Panc1 (cell line): ENCODE data around the gene DSCAM. TPM values are rescaled to one million over a fixed set of nuclear protein-coding genes. Genes with fewer than 3 reads are reported as not detected.

Experiments used
- ATAC-seq: fragments of 200-7000 bp; cut with Tn5 transposase; 2 replicates; pipeline ENCODE4 v1.9.1; 2020; ENCODE audit warnings: mild to moderate bottlenecking, moderate library complexity
- BruUV-seq: library from RNA; stranded (reverse); fragments of 400-500 nt; replicated peaks from 2 replicates; lab custom pipeline; 2021; lab: Mats Ljungman, UMichigan
- CTCF ChIA-PET: fragments of 300-600 bp; sonication (Branson Sonifier 250); formaldehyde crosslinking; loops from one replicate; lab custom pipeline; 2022; ENCODE audit warnings: antibody characterized with exemption; lab: Charles Lee
- POLR2A ChIA-PET: fragments of 300-600 bp; sonication (Branson Sonifier 250); formaldehyde crosslinking; loops from one replicate; lab custom pipeline; 2022; ENCODE audit warnings: antibody characterized with exemption; lab: Charles Lee
- DNase-seq: peaks from one replicate; pipeline ENCODE4 v3.0.0-alpha.2; 2010; ENCODE audit warnings: low read depth, low spot score
- H3K27ac ChIP-seq: 2 replicates; pipeline ENCODE4 v1.5.1; 2011; ENCODE audit warnings: mild to moderate bottlenecking, low read length, inconsistent platforms
- H3K27me3 ChIP-seq: fragments of 200-500 bp; sonication (Bioruptor generic); 2 replicates; pipeline ENCODE4 v1.6.0; 2014; ENCODE audit warnings: low read length, inconsistent platforms; ENCODE audit not compliant: control insufficient read depth, insufficient read depth
- H3K36me3 ChIP-seq: fragments of 200-500 bp; sonication (Bioruptor generic); 2 replicates; pipeline ENCODE4 v1.5.1; 2014; ENCODE audit warnings: inconsistent platforms, mild to moderate bottlenecking, low read length, moderate library complexity; ENCODE audit not compliant: control insufficient read depth, insufficient read depth
- H3K4me1 ChIP-seq: 2 replicates; pipeline ENCODE4 v1.5.1; 2011; ENCODE audit warnings: inconsistent platforms, mild to moderate bottlenecking, low read length, moderate library complexity; ENCODE audit not compliant: control insufficient read depth, insufficient read depth
- H3K4me3 ChIP-seq, 2 experiments: 2 replicates each; pipeline ENCODE4 v1.5.1; 2011 to 2012; ENCODE audit warnings: low read depth in 2 of 2, low read length in 2 of 2, mild to moderate bottlenecking in 2 of 2, inconsistent platforms in 1 of 2, moderate library complexity in 1 of 2
- H3K9me3 ChIP-seq: fragments of 200-500 bp; sonication (Bioruptor generic); 2 replicates; pipeline ENCODE4 v1.5.1; 2014; ENCODE audit warnings: low read depth, mild to moderate bottlenecking, inconsistent platforms, low read length, moderate library complexity; ENCODE audit not compliant: control insufficient read depth, insufficient read depth
- CTCF ChIP-seq: fragments of 450-650 bp; IDR thresholded peaks from 2 replicates; pipeline ENCODE4 v1.5.1; 2017; ENCODE audit warnings: mild to moderate bottlenecking
- POLR2AphosphoS5 ChIP-seq: IDR thresholded peaks from 2 replicates; pipeline ENCODE4 v1.6.1; 2012; ENCODE audit warnings: mild to moderate bottlenecking, low read depth, low read length, moderate library complexity
- REST ChIP-seq, 2 experiments: IDR thresholded peaks; 2 replicates each; pipeline ENCODE4 v1.6.1; 2011 to 2012; ENCODE audit warnings: low read depth in 2 of 2, control low read depth in 1 of 2, low read length in 1 of 2, mild to moderate bottlenecking in 1 of 2, moderate library complexity in 1 of 2; ENCODE audit not compliant: insufficient read depth in 1 of 2
- SIN3A ChIP-seq: IDR thresholded peaks from 2 replicates; pipeline ENCODE4 v1.6.1; 2012; ENCODE audit warnings: low read depth, mild to moderate bottlenecking, low read length, moderate library complexity, borderline replicate concordance; ENCODE audit not compliant: insufficient read depth
- TCF7L2 ChIP-seq: IDR thresholded peaks from 2 replicates; pipeline ENCODE4 v1.6.1; 2011; ENCODE audit warnings: mild to moderate bottlenecking, low read depth, low read length, inconsistent platforms
- in situ Hi-C: cut with HindIII; loops from 2 replicates; pipeline ENCODE4 v1.10.0; 2016; ENCODE audit warnings: low sequenced_read_pairs, low pct_unique_long_range_greater_than_20kb
- intact Hi-C: fragments of 100-400 bp; cut with micrococcal nuclease; formaldehyde crosslinking; loops from one replicate; pipeline ENCODE4 v1.10.0; 2022; ENCODE audit not compliant: unreplicated experiment
- total RNA-seq: library from RNA; stranded (reverse); gene quantifications from one replicate; pipeline ENCODE4 v1.2.1, GENCODE V29; 2021; ENCODE audit not compliant: unreplicated experiment

The DSCAM gene
- total RNA-seq, 1 experiment from 2014 or later = not detected

- Histone ChIP-seq H3K4me3 (no peak overlapping the region), H3K36me3 (no peaks in the 10 kb centered on the region), H3K27me3 (no peaks in the 10 kb centered on the region), H3K27ac (no peak overlapping the region), H3K9me3 (no peaks in the 10 kb centered on the region), H3K4me1 (no peaks in the 10 kb centered on the region)
- no TSS peak for BruUV-seq
- TF ChIP-seq REST (IDR thresholded peaks at IDR 0.05; ENCODE audit: insufficient read depth in 1 of 2, low read depth in 2 of 2, low read length in 1 of 2) (no peak), SIN3A (no peak), CTCF (no peak), POLR2AphosphoS5 (no peak), TCF7L2 (no peak)
- in situ Hi-C loops = no loop called here
- ATAC-seq (no peak), DNase-seq (no peak)
- CTCF ChIA-PET = no interaction called here
- POLR2A ChIA-PET = no interaction called here
- intact Hi-C loops = no loop called here
Observed at GRCh38 chr21:40606341-40606740, 240.6 kb downstream of the DSCAM start.

- no peaks in the 10 kb centered on the region for H3K27me3 ChIP-seq
- no peaks in the 10 kb centered on the region for H3K36me3 ChIP-seq
- in situ Hi-C loops = no loop called here
- no peak overlapping the region for H3K27ac ChIP-seq
- no peak overlapping the region for H3K4me3 ChIP-seq
- CTCF ChIA-PET = no interaction called here
- no peaks in the 10 kb centered on the region for H3K4me1 ChIP-seq
- BruUV-seq = no TSS peak
- TF ChIP-seq REST (IDR thresholded peaks at IDR 0.05; ENCODE audit: insufficient read depth in 1 of 2, low read depth in 2 of 2, low read length in 1 of 2) (no peak), POLR2AphosphoS5 (no peak), TCF7L2 (no peak), CTCF (no peak), SIN3A (no peak)
- no peaks in the 10 kb centered on the region for H3K9me3 ChIP-seq
- ATAC-seq (no peak), DNase-seq (no peak)
- POLR2A ChIA-PET = interaction anchor here (0.7 kb wide), 1 partner anchor 530 kb away, joined by 7 read pairs; no protein-coding TSS in a partner anchor
- intact Hi-C loops = no loop called here
Observed at GRCh38 chr21:40605094-40605493, 241.9 kb downstream of the DSCAM start.
